A204.1 (cell line): ENCODE measurements around the gene MYLIP.

Experiments
- FAIRE-seq: peaks from 2 replicates; lab custom pipeline; 2012; peaks lifted over from hg19 to GRCh38; lab: Jason Lieb, UNC

MYLIP gene

DNA sequence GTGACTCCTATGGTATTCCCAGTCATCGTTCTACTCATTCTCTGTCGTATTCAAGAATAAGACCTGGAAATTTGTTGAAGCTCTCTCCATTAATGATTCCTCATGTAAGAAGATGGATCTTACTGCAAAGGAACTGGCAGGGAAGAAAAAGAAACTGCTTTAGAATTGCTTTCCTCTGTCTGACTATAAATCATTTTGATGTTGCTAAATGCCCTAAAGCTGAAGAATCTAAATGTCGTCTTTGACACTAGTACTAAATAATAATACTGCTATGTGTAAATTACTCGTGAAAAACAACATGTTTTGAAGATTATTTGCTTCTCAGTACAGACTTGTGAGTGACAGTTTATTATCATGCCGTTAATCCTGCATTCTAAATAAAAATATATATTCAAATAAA, 20.5 kb upstream of the MYLIP start:
- no peak for FAIRE-seq

DNA sequence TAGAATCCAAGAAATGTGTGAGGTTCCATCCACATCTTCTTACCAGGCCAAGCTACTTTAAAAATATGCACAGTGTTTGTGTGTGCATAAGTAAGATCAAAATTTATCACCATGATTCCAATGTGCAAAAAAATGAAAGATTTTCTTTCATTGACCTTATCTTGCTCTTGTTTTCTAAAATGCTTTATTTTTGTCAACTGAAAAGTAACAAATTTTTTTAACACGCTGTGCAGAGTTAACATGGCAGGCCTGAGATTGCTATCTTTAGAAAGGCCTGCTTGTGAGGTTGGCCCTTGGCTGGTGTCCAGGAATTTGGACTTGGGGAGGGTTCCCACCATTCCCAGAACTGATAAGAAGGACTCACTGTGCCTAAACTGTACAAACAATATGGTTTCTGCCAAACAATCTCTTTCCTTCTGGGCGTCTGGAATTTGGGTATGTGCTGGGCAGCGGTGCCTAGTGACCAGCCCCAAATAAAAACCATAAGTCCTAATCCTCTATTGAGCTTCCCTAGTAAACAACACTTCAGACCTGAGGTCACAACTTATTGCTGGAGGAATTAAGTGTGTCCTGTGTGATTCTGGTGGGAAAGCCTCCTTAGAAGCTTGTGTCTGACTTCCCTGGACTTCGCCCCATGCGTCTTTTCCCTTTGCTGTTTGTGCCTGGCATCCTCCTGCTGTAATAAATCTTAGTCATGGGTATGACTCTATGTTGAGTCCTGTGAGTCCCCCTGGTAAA, 19.8 kb upstream of the MYLIP start:
- FAIRE-seq: no peak

DNA sequence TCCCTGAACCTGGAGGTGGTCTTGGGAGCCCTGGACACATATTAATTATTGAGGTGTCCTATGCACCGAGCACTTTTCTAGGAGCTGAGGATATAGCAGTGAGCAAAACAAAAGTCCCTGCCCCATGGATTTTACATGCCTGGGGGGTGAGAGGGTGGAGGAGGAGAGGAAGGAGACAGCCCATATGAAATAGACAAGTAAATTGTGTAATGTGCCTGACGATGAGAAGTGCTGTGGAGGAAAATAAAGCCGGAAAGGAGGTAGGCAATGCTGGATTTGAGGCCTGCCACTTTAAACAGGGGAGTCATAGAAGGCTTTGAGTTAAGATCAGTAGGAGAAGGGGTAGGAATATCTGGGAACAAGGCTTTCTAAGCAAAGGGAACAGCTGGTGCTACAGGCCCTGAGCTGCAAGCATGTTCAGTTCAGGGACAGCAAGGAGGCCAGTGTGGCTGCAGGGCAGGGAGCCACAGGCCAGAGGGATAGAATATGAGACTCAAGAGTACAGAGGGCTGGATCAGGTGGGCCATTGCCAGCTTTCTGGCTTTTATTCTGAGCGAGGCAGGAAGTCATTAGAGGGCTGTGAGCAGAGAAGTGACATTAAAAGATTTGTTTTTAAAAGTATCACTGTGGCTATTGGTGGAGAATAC, 19.1 kb upstream of the MYLIP start:
- FAIRE-seq: no peak

DNA sequence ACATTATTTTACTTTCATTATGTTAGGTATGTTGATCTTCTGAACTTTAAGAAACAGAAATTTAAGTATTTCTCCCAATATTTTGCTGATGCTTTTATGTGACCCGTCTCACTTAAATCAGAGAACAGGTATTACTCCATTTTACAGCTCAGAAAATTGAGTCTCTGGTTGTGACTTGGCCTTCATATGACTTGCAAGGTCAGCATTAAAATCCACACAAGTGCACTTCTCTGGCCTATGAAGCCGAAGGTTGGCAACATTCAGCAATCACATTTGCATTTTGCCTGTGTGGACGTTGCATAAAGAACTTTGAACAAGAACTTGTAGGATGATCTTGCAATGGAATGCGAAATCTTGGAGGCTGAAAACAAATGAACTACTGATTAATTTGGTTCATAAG, 10.1 kb upstream of the MYLIP start:
- FAIRE-seq: no peak

DNA sequence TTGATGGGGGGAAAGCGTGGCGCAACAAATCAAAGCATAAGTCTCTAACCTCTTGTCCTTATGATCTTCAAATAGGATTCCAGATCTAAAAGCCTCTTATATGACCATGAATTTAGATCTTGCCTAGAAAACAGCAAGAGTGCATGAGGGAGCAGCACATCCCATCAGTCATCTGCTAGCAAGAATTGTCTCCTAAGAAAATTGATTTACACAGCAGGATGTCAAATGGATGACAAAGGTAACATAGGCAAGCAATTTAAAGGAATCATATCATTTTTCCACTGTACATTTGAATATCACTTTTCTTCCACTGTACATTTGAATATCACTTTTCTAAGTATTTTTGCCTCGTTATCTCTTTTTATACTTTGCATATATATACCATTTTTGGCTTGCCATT, 7.5 kb upstream of the MYLIP start:
- FAIRE-seq: no peak

DNA sequence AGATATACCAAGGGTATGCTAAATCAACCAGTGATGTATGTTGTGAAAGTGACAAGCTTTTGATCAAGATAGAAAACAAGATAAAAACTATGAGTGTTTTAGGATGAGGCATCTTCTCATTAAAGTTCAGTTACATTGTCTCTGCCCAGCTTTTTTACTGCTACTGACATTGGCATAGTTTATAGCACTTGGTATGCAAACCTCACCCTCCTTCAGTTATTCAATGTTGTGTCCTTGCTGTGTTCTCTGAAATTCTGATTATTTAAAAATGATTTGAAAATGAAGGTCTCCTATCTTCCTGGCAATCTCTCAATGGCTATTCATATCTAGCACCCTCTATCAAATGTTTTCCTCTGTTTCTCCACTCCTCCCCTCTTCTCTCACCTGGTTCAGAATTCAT, 6.7 kb upstream of the MYLIP start:
- FAIRE-seq: no peak

DNA sequence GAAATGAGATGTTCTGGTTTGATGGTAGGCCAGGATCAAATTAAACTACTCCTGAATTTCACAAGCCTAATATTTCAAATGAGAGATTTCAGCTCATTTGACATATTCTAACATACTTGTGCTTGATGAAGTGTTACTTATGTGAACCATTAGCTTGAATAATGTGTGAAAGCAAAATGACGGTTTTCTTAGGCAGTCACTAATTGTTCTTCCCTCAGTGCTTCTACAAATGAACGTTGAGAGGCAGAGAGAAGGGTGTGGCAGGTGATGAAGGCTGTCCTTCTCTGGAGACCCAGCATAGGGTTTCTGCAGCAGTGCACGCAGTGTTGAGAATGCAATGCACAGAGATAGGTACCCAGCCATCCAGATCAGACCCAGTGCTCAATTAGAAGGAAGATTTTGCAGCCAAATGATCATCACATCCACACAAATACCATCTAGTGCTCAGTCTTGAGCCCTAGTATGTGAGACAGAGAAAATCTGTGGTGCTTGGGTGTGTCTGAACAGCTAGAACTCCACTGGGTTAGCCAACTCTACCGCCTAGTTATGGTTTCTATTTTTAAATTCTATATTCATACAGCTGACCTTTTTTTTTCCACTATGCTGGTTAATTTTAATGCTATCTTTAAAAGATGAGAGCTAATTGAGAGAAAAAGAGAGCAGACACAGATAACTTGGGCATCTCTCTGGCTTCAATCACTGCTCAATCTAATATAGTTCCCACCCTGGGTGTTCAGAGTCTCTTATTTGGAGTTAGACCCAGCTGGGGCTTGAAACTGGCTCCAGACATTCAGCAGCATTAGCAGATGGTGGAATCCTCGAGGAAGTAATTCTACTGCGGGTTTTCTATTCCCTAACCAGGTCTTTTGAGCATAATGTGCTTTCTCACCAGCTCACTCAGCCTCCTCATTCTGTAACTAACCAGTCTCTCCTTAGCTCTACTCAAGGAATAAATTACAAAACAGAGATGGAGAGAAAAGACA, 4.4 kb upstream of the MYLIP start:
- FAIRE-seq: no peak

DNA sequence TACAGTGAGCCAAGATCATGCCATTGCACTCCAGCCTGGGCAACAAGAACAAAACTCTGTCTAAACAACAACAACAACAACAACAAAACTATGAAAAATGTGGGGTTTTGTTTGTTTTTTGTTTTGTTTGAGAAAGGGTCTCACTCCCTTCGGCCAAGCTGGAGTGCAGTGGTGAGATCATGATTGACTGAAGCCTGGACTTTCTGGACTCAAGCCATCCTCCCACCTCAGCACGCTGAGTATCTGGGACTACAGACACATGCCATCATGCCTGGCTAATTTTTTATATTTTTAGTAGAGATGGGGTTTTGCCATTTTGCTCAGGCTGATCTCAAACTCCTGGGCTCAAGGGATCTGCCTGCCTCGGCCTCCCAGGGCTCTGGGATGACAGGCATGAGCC, 2.8 kb upstream of the MYLIP start:
- FAIRE-seq: no peak

DNA sequence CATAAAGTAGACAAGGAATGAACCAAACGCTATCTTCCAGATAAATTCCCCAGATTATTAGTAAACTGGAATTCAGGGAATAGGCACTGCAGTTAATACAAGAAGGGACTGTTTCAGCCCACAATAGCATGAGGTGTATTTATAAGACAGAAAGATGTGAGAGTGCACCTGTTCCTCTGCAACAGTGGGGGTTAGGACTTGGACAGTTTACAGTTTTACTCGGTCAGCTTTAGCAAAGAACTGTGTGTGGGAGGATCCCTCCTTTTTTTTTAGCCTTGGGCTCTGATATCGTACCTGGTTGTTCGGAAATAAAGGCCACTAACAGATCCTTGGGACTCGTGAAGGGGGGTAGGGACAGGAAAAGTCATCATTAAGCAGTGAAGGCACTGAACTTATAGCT, 2.0 kb upstream of the MYLIP start:
- FAIRE-seq: no peak

DNA sequence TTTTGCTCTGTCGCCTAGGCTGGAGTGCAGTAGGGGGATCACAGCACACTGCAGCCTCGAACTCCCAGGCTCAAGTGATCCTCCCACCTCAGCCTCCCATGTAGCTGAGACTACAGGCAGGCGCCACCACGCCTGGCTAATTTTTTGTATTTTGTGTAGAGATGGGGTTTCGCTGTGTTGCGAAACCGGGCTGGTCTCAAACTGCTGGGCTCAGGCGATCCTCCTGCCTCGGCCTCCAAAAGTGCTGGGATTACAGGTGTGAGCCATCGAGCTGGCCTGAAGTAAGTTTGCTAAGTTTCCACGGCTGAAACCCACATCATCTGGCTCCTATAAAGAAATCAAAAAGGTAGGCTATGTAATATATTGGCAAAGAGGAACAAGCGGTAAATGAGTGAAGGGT, 1.4 kb upstream of the MYLIP start:
- no peak for FAIRE-seq

DNA sequence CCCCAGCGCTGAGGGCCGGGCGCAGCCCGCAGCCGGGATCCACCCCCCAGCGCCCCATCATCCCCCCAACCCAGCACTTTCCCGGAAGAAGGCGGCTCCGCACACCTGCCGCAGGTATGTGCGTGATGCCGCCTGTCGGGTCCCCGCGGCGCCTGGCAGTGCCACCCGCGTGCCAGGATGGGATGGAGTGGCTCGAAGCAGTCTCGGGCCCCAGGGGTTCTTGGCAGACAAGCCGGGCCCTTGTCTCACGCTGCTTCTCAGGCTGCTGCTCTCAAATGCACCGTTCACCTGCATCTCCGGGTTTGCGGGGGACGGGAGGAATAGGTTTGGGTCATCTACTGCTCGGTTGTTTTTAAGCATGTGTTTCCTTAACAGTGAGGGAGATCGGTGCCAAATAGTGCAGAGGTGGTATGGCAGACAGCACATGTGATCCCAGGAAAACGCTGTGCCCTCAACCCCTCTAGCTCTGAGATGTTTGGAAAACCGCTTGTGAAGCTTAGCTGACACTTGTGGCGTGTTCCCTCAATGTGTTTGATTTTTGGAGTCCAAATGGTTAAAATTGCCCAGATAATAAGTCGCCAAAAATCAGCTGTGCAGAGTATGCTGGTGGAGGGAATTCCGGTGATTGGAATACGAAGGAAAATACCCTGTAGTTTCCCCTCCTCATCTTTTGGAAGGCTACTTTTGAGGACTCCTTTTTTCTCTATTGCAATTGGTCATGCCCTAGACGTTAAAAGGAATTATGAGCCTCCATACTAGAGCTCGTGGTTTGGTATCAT, 926 bp downstream of the MYLIP start:
- FAIRE-seq: no peak

DNA sequence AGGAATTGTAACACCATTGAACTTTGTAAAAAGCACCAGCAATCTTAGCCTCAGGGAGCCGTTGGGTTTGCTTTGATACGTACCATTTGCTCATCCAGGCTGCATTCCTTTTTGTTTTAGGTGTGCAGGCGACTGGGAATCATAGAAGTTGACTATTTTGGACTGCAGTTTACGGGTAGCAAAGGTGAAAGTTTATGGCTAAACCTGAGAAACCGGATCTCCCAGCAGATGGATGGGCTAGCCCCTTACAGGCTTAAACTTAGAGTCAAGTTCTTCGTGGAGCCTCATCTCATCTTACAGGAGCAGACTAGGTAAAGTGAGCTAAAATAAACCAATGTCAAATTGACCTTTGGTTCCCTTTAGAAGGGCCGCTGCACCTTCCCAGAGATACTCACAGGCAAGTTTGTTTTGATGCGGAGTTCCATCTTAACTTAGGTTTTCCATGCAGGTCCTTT, 1.6 kb downstream of the MYLIP start:
- FAIRE-seq: no peak

DNA sequence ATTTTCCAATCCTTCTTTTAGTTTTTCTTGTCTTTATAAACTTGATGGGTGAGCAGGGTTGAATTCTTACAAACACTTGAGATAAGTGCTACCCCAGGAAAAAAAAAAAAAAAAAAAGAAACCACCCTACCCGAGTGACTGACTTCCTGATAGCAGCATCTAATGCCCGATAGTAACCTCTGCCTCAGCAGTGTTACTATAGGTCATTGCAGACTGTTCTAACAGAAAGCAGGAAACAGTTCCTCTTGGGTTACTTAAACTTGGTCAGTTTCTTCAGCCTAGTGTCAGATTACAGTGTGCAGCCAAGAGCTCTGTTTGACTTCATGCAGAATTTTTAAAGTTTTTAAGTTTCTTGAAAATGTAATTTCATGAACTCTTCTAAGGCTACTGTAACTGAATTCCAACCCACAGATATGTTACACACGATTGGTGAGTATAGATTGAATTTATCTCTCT, 2.1 kb downstream of the MYLIP start:
- FAIRE-seq: no peak

DNA sequence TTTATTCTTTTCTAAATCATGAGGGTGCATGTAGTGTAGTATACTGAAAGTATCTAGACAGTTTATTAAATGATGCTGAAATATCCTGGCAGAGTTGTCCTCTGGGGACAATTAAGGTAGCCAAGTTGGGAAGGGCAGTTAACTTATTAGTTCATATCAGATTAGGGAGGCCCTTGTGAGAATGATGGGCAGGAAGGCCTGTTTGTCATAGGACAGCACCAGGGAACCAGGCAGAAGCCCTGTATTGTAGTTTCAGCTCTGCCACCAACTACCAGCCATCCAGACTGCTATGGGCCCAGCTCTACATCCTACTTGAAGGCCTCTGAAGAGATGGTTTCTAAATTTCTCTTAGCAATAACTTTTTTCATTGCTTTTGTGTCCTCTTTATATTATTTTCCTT, 4.0 kb downstream of the MYLIP start:
- FAIRE-seq: no peak

DNA sequence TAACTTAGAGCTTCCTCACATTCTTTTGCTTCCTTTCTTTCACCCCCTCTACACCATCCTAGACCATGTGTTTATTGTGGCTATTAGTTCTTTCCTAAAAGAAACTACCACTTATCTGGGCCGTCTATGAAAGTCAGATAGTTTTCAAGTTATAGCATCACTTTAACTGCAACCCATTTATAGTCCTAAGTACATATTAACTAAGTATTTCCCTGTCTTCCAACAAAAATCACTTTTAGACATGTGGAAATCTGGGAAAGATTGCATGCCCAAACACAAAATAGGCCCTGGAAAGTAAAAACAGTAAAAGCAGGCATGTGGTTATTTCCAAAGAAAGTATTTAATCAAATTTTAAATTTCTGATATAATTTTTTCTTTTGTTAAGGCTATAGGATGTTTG, 5.5 kb downstream of the MYLIP start:
- FAIRE-seq: no peak

DNA sequence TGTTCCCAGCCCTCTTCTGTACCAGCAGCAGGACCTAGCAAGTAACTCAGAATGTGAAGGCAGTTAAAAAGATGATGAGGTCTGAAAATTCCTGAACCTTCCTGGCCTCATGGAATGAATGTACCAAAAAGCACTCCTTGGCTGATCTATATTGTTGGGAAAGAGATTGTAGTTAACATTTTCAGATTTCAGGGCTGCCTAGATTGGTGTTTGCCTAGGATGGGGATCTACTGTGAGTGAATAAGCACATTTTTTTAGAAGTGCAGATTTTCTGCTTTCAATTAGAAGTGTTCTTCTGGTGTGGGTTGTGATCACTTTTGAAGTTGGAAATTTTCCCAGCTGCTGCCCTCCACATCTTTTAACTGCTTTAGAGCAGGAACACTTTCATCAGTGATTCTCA, 6.2 kb downstream of the MYLIP start:
- FAIRE-seq: no peak

DNA sequence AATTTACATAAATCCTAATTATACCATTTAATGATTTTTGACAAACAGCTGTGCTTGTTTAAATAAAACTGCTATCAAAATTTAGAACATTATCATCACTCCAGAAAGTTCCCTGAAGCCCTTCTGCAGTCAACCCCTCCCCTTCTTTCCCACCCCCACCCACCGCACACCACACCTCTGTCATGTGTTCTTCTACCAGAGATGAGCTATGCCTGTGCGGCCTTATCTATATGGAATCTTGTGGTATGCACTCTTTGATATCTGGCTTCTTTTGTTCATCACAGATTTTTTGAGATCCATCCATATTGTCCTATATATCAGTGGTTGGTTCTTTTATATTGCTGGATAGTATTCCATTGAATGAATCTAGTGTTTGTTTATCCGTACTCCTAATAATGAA, 7.2 kb downstream of the MYLIP start:
- FAIRE-seq: no peak

DNA sequence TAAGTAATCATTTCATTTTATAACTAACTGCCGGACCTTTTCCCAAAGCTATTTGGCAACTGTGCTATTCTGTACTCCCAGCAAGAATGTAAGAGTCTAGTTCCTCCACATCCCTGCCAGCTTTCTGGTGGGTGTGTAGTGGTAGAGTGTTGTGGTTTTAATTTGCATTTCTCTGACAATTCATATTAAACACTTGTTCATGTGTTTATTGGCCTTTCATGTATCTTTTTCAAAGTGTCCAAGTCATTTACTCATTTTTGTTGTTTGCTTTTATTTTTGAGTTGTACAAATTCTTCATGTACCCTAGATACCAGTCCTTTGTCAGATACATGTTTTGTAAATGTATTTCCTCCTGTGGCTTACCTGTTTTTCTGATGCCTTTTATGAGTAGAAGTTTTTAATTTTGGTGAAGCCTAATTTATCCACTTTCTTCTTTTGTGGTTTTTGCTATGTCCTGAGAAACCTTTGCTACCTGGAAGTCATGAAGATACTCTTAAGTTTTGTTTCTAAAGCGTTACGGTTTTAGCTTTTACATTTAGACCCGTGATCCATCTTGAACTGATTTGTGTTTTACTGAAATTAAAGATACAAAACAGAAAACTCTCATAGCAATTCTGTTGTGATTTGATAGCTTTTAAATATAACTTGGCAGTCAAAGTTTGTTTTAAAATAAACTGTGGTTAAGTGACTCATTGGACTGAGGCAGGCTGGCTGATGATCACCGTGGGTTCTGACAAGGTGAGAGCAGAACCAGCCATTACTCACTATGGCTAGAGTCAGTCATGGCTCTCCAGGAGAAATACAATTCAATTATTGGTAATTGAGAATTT, 8.0 kb downstream of the MYLIP start:
- FAIRE-seq: no peak

DNA sequence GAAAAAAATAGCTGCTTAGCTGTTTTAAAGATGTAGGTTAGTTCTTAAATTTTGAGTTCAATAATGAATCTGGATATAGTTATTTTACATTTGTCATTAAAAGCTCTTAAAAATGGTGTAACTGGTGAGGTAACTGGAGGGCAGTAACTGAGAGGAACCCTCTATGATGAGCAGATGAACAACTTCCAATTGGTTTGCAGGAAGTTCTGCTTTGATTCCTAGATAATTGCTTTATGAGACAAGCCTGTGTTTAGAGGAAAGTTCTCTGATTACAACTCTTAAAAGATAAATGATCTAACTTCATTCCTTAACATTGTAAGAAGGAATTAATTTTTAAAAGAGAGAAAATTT, 8.5 kb downstream of the MYLIP start:
- no peak for FAIRE-seq

DNA sequence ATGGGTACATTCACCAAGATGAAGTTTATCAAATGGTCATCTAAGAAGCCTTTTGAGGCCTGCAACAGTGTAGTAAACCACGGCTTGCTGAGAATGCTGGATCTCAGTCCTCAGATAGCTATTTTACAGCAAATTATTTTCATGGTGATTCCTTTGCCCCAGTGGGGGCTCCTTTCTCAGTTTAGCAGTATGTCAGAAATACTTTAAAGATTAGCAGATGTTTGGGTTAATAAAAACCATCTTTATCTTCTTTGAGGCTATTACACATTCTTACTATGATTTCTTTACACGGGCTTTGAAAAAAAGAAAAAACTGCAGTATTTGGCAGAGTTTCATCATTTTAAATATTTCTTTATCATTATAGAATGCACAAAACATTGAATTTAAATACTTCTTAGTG, 10.7 kb downstream of the MYLIP start:
- no peak for FAIRE-seq

DNA sequence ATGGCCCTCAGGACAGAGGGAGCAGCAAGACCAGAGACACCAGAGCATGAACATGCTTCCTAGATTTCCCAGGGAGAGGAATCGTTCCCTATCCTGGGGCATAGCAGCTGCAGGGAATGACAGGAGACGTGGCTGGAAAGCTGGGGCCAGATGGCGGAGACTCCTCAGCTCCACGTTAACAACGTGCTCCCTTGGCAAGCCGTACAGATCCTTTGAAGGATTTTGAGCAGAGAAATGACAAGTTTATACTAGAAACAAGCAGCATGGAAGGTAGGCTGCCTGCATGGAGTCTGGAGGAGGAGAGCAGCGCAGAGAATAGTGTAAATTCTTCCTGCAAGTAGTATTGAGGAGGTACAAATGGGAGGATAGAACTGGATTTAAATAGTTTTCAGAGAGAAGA, 11.7 kb downstream of the MYLIP start:
- no peak for FAIRE-seq
